Measurements from ENCODE around the gene SSPN. TPM values are rescaled to one million over a fixed set of nuclear protein-coding genes. Genes with fewer than 3 reads are reported as not detected.

The SSPN gene
- total RNA-seq, 1 donor from 2014 or later = 0.84 TPM

DNA sequence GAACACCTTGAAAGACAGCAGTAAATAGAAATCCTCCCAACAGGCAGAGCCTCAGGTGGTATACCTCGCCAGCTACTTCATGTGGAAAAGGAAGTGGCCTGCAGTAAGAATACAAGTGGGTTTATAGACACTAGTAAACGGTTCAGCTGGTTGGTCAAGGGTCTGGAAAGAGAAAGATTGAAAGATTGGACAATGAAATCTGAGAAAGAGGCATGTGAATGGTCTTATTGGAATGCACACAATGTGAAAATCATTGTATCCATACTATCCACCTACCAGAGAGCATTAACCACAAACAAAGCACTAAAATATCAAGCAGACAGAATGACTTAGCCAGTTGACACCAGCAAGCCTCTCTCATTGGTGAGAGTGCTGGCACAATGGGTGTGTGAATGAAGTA, 98.2 kb downstream of the SSPN start:
- no peaks in the 10 kb centered on the region for H3K36me3 ChIP-seq
- no peaks in the 10 kb centered on the region for H3K27me3 ChIP-seq
- H3K27ac ChIP-seq = no peak overlapping the region
- H3K4me3 ChIP-seq = no peak overlapping the region
- TF ChIP-seq EZH2phosphoT487 (IDR thresholded peaks at IDR 0.05) (no peak), EZH2 (IDR thresholded peaks at IDR 0.05) (no peak)
- TF ChIP-seq, protein P1, sequence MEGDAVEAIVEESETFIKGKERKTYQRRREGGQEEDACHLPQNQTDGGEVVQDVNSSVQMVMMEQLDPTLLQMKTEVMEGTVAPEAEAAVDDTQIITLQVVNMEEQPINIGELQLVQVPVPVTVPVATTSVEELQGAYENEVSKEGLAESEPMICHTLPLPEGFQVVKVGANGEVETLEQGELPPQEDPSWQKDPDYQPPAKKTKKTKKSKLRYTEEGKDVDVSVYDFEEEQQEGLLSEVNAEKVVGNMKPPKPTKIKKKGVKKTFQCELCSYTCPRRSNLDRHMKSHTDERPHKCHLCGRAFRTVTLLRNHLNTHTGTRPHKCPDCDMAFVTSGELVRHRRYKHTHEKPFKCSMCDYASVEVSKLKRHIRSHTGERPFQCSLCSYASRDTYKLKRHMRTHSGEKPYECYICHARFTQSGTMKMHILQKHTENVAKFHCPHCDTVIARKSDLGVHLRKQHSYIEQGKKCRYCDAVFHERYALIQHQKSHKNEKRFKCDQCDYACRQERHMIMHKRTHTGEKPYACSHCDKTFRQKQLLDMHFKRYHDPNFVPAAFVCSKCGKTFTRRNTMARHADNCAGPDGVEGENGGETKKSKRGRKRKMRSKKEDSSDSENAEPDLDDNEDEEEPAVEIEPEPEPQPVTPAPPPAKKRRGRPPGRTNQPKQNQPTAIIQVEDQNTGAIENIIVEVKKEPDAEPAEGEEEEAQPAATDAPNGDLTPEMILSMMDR (IDR thresholded peaks at IDR 0.05) = no peak
- H3K27ac Mint-ChIP-seq = no peak overlapping the region
- H3K9ac ChIP-seq = no peak overlapping the region
- DNase-seq (ENCODE audit: low spot score) = no peak
- peaks cover 11% of the 10 kb centered on the region for H3K4me1 Mint-ChIP-seq
- peaks cover 3% of the 10 kb centered on the region for H3K27me3 Mint-ChIP-seq (ENCODE audit: insufficient read depth, low read depth)
- no peak overlapping the region for H3K4me2 ChIP-seq
- H3K79me2 ChIP-seq (ENCODE audit: low read depth) = no peaks in the 10 kb centered on the region
- no peaks in the 10 kb centered on the region for H4K20me1 ChIP-seq (ENCODE audit: low read depth)
- no peaks in the 10 kb centered on the region for H3K9me3 Mint-ChIP-seq
- H3K4me3 Mint-ChIP-seq = no peak overlapping the region
- no peaks in the 10 kb centered on the region for H3K9me3 ChIP-seq (ENCODE audit: low read depth)
- no peak overlapping the region for H2AFZ ChIP-seq (replicated peaks)
- H3K36me3 Mint-ChIP-seq = no peaks in the 10 kb centered on the region
- H3K4me1 ChIP-seq = no peaks in the 10 kb centered on the region
- no peaks in the 10 kb centered on the region for H3F3A ChIP-seq (ENCODE audit: low read depth)

DNA sequence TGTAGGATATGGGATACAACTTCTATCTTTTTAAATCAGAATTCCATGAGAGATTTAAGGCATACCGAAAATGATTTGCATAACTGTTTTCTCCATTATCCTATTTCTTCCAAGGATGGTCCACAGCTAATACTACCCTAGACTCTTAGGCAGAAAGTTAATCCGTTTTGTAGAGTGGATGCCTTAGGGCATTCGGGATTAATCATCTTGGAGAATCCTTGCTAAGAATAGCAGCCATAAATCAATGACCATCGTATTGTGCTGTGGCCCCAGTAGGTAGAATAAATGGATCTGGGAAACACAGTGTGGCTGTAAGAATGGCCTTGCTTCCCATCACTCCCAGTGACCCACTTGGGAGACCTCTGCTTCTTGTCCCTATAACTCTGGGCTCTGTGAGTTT, 99.6 kb downstream of the SSPN start:
- no peak for DNase-seq (ENCODE audit: low spot score)
- peaks cover 15% of the 10 kb centered on the region for H3K4me1 Mint-ChIP-seq
- Histone ChIP-seq H3K4me3 (no peak overlapping the region), H3K27ac (no peak overlapping the region), H3K9ac (no peak overlapping the region), H3F3A (ENCODE audit: low read depth) (no peaks in the 10 kb centered on the region), H3K9me3 (ENCODE audit: low read depth) (no peaks in the 10 kb centered on the region), H3K79me2 (ENCODE audit: low read depth) (no peaks in the 10 kb centered on the region), H3K36me3 (no peaks in the 10 kb centered on the region), H4K20me1 (ENCODE audit: low read depth) (no peaks in the 10 kb centered on the region), H3K4me1 (no peaks in the 10 kb centered on the region), H3K4me2 (no peak overlapping the region), H3K27me3 (no peaks in the 10 kb centered on the region), H2AFZ (replicated peaks) (no peak overlapping the region)
- H3K9me3 Mint-ChIP-seq = no peaks in the 10 kb centered on the region
- H3K36me3 Mint-ChIP-seq = no peaks in the 10 kb centered on the region
- no peak overlapping the region for H3K27ac Mint-ChIP-seq
- H3K4me3 Mint-ChIP-seq = no peak overlapping the region
- H3K27me3 Mint-ChIP-seq (ENCODE audit: insufficient read depth, low read depth) = peaks cover 2% of the 10 kb centered on the region
- TF ChIP-seq, protein P1 (IDR thresholded peaks at IDR 0.05) = no peak
- no peak for TF ChIP-seq EZH2phosphoT487 (IDR thresholded peaks at IDR 0.05)
- TF ChIP-seq EZH2 (IDR thresholded peaks at IDR 0.05) = no peak

DNA sequence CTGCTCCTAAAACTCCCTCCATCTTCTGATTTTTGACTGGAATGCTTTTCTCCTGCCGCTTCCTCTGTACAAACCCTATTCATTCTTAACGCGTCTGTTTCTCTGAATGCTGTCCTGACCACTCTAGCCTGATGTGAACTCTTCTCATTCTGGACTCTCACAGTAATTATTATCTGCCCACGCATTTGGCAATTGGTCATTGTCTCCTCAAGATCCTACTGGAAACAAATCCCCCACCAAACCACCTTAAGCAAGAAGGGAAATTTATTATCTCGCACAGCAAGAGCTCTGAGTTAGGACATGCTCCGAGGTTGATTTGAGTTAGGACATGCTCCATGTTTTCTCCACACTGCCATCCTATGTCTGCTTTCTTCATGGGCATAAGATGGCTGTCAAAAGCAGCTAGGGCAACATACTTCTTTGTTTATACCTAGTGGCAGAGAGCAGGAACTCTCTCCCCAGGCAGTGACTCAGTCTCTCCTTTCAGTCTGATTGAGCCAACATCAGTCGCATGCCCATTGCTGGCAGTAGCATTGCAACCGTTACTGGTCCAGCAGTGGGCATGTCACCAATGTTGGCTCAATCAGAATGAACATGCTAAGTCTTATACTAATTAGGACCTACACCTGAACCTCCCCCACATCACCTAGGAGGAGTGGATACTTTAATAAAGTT, 102.2 kb downstream of the SSPN start:
- Histone ChIP-seq H3K36me3 (no peaks in the 10 kb centered on the region), H4K20me1 (ENCODE audit: low read depth) (no peaks in the 10 kb centered on the region), H3K9ac (no peak overlapping the region), H3K27me3 (no peaks in the 10 kb centered on the region), H3K4me3 (no peak overlapping the region), H3F3A (ENCODE audit: low read depth) (no peaks in the 10 kb centered on the region), H3K4me1 (no peaks in the 10 kb centered on the region), H3K79me2 (ENCODE audit: low read depth) (no peaks in the 10 kb centered on the region), H3K4me2 (no peak overlapping the region), H3K9me3 (ENCODE audit: low read depth) (no peaks in the 10 kb centered on the region), H2AFZ (replicated peaks) (no peak overlapping the region), H3K27ac (no peak overlapping the region)
- no peak for DNase-seq (ENCODE audit: low spot score)
- Mint-ChIP-seq H3K27ac (no peak overlapping the region), H3K4me1 (peaks cover 7% of the 10 kb centered on the region), H3K4me3 (no peak overlapping the region), H3K36me3 (no peaks in the 10 kb centered on the region), H3K9me3 (no peaks in the 10 kb centered on the region), H3K27me3 (ENCODE audit: insufficient read depth, low read depth) (peaks cover 2% of the 10 kb centered on the region)
- TF ChIP-seq EZH2 (IDR thresholded peaks at IDR 0.05) (no peak), EZH2phosphoT487 (IDR thresholded peaks at IDR 0.05) (no peak)
- TF ChIP-seq, protein P1 (IDR thresholded peaks at IDR 0.05) = no peak
